HCT116 (cell line): Measurements from ENCODE around the gene CECR2. TPM values are rescaled to one million over a fixed set of nuclear protein-coding genes. Genes with fewer than 3 reads are reported as not detected.

Experiments used
- ATAC-seq: fragments of 200-7000 bp; cut with Tn5 transposase; 2 replicates; pipeline ENCODE4 v1.9.1; 2020; ENCODE audit warnings: mild to moderate bottlenecking, moderate library complexity
- BruUV-seq: library from RNA; stranded (reverse); fragments of 400-500 nt; replicated peaks from 2 replicates; lab custom pipeline; 2021; lab: Mats Ljungman, UMichigan
- CTCF ChIA-PET: fragments of 300-600 bp; sonication (Branson Sonifier 250); formaldehyde crosslinking; loops from one replicate; lab custom pipeline; 2021; ENCODE audit warnings: antibody characterized with exemption; lab: Charles Lee
- POLR2A ChIA-PET: fragments of 300-600, 350-600 bp; sonication (Branson Sonifier 250); formaldehyde crosslinking; loops from one replicate; lab custom pipeline; 2021; ENCODE audit warnings: antibody characterized with exemption; lab: Charles Lee
- RAD21 ChIA-PET, 2 experiments: fragments of 300-600 bp; sonication (Branson Sonifier 250); formaldehyde crosslinking; loops; one replicate each; lab custom pipeline; 2023; ENCODE audit warnings: low total read pairs in 2 of 2; ENCODE audit not compliant: uncharacterized antibody in 2 of 2, unreplicated experiment in 2 of 2, low non-redundant PET in 1 of 2; lab: Charles Lee
- DNase-seq: peaks from one replicate; pipeline ENCODE4 v3.0.0-alpha.2; 2010; ENCODE audit warnings: low read depth, low spot score
- H2AFZ ChIP-seq: fragments of 200-600 bp; shearing (Covaris generic), sonication (generic); 2 replicates; pipeline ENCODE4 v1.6.1; 2017; ENCODE audit warnings: low read depth, mixed run types, mixed read lengths, antibody characterized with exemption, low read length; ENCODE audit not compliant: poor library complexity, severe bottlenecking
- H3K27ac ChIP-seq: 2 replicates; pipeline ENCODE4 v1.5.1; 2012; ENCODE audit warnings: low read depth, low read length
- H3K27me3 ChIP-seq: fragments of 200-600 bp; sonication (generic); 2 replicates; pipeline ENCODE4 v1.6.1; 2016; ENCODE audit warnings: mixed run types, low read length, mixed read lengths; ENCODE audit not compliant: insufficient read depth
- H3K36me3 ChIP-seq, 2 experiments: fragments of 200-500 bp in 1 of 2; fragments of 200-600 bp in 1 of 2; sonication (Bioruptor generic) in 1 of 2; sonication (generic) in 1 of 2; 2 replicates each; pipeline versions ENCODE4 v1.5.1 to v1.6.1; 2014 to 2016; ENCODE audit warnings: low read length in 2 of 2, inconsistent platforms in 1 of 2, mixed read lengths in 1 of 2, mixed run types in 1 of 2; ENCODE audit not compliant: insufficient read depth in 2 of 2, control insufficient read depth in 1 of 2
- H3K4me1 ChIP-seq, 2 experiments: fragments of 200-600 bp in 1 of 2; sonication (generic) in 1 of 2; 2 replicates each; pipeline versions ENCODE4 v1.5.1 to v1.6.1; 2012 to 2017; ENCODE audit warnings: low read length in 2 of 2, inconsistent platforms in 1 of 2, mild to moderate bottlenecking in 1 of 2, mixed read lengths in 1 of 2, mixed run types in 1 of 2, moderate library complexity in 1 of 2; ENCODE audit not compliant: insufficient read depth in 2 of 2, control insufficient read depth in 1 of 2
- H3K4me2 ChIP-seq: fragments of 200-600 bp; sonication (generic); 2 replicates; pipeline ENCODE4 v1.6.1; 2017; ENCODE audit warnings: mixed run types, low read length, mixed read lengths
- H3K4me3 ChIP-seq, 2 experiments: fragments of 200-600 bp in 1 of 2; sonication (generic) in 1 of 2; replicated peaks in 1 of 2; 2 replicates each; pipeline ENCODE4 v1.5.1; 2011 to 2016; ENCODE audit warnings: low read length in 2 of 2, control low read depth in 1 of 2, low read depth in 1 of 2, mild to moderate bottlenecking in 1 of 2, mixed read lengths in 1 of 2, mixed run types in 1 of 2
- H3K79me2 ChIP-seq: fragments of 200-600 bp; sonication (generic); 2 replicates; pipeline ENCODE4 v1.6.1; 2017; ENCODE audit warnings: mild to moderate bottlenecking, mixed run types, low read length, moderate library complexity, mixed read lengths; ENCODE audit not compliant: insufficient read depth
- H3K9ac ChIP-seq: fragments of 200-600 bp; sonication (generic); 2 replicates; pipeline ENCODE4 v1.6.1; 2016; ENCODE audit warnings: low read length, mixed read lengths
- H3K9me2 ChIP-seq: fragments of 200-600 bp; sonication (generic), shearing (Covaris generic); 2 replicates; pipeline ENCODE4 v1.6.1; 2017; ENCODE audit warnings: mixed run types, mild to moderate bottlenecking, moderate library complexity; ENCODE audit not compliant: insufficient read depth
- H3K9me3 ChIP-seq, 2 experiments: fragments of 200-500 bp in 1 of 2; fragments of 200-600 bp in 1 of 2; sonication (Bioruptor generic) in 1 of 2; sonication (generic) in 1 of 2; 2 replicates each; pipeline ENCODE4 v1.6.1; 2014 to 2017; ENCODE audit warnings: low read length in 2 of 2, mixed read lengths in 2 of 2, inconsistent platforms in 1 of 2, low read depth in 1 of 2, mild to moderate bottlenecking in 1 of 2, mixed run types in 1 of 2, moderate library complexity in 1 of 2; ENCODE audit not compliant: control insufficient read depth in 1 of 2, insufficient read depth in 1 of 2
- H4K20me1 ChIP-seq: fragments of 200-600 bp; sonication (generic), shearing (Covaris generic); 2 replicates; pipeline ENCODE4 v1.6.1; 2017; ENCODE audit warnings: mixed run types, mild to moderate bottlenecking, moderate library complexity; ENCODE audit not compliant: insufficient read depth
- CBX3 ChIP-seq: IDR thresholded peaks from 2 replicates; pipeline ENCODE4 v1.6.1; 2012; ENCODE audit warnings: low read depth
- ELF1 ChIP-seq: IDR thresholded peaks from 2 replicates; pipeline ENCODE4 v1.6.1; 2012; ENCODE audit warnings: low read depth, borderline replicate concordance
- EZH2 ChIP-seq: fragments of 200-600 bp; sonication (generic); IDR thresholded peaks from 2 replicates; pipeline ENCODE4 v1.6.1; 2017; ENCODE audit warnings: antibody characterized with exemption, mixed run types
- EZH2phosphoT487 ChIP-seq: fragments of 200-600 bp; IDR thresholded peaks from 2 replicates; pipeline ENCODE4 v1.6.1; 2018; ENCODE audit warnings: antibody characterized with exemption, borderline replicate concordance
- FOSL1 ChIP-seq: IDR thresholded peaks from 2 replicates; pipeline ENCODE4 v1.6.1; 2012; ENCODE audit warnings: low read depth
- JUND ChIP-seq: IDR thresholded peaks from 2 replicates; pipeline ENCODE4 v1.6.1; 2012
- POLR2A ChIP-seq: IDR thresholded peaks from 2 replicates; pipeline ENCODE4 v1.7.0; 2011; ENCODE audit warnings: borderline replicate concordance; ENCODE audit not compliant: insufficient read depth, insufficient read length; ENCODE audit errors: extremely low read depth
- POLR2AphosphoS5 ChIP-seq: IDR thresholded peaks from 2 replicates; pipeline ENCODE4 v1.6.1; 2011; ENCODE audit warnings: mild to moderate bottlenecking, low read depth, low read length, moderate library complexity
- RAD21 ChIP-seq: IDR thresholded peaks from 2 replicates; pipeline ENCODE4 v1.6.1; 2012; ENCODE audit warnings: low read depth, mild to moderate bottlenecking
- SP1 ChIP-seq: IDR thresholded peaks from 2 replicates; pipeline ENCODE4 v1.6.1; 2012; ENCODE audit warnings: low read depth
- YY1 ChIP-seq: IDR thresholded peaks from 2 replicates; pipeline ENCODE4 v1.6.1; 2011; ENCODE audit warnings: low read length, low read depth, moderate library complexity, mild to moderate bottlenecking; ENCODE audit not compliant: insufficient replicate concordance; ENCODE audit errors: extremely low read depth
- ZFX ChIP-seq: fragments of 450-650 bp; IDR thresholded peaks from 2 replicates; pipeline ENCODE4 v1.6.1; 2017
- ZNF274 ChIP-seq: fragments of 200-500 bp; sonication (Bioruptor generic); IDR thresholded peaks from 2 replicates; pipeline ENCODE4 v1.6.1; 2014; ENCODE audit warnings: mild to moderate bottlenecking, low read depth, low read length, inconsistent platforms
- intact Hi-C: fragments of 100-400 bp; cut with micrococcal nuclease; formaldehyde crosslinking; loops from 2 replicates; pipeline ENCODE4 v1.10.0; 2022
- total RNA-seq: library from RNA; stranded (reverse); gene quantifications from one replicate; pipeline ENCODE4 v1.2.1, GENCODE V29; 2021; ENCODE audit not compliant: unreplicated experiment
- TF ChIP-seq, protein P1 (sequence below): IDR thresholded peaks from 2 replicates; pipeline ENCODE4 v1.6.1; 2012; ENCODE audit warnings: low read depth
- TF ChIP-seq, protein P2 (sequence below): IDR thresholded peaks from 2 replicates; pipeline ENCODE4 v1.6.1; 2012

The CECR2 gene
- total RNA-seq, 1 experiment from 2014 or later, result 6.0 TPM

DNA sequence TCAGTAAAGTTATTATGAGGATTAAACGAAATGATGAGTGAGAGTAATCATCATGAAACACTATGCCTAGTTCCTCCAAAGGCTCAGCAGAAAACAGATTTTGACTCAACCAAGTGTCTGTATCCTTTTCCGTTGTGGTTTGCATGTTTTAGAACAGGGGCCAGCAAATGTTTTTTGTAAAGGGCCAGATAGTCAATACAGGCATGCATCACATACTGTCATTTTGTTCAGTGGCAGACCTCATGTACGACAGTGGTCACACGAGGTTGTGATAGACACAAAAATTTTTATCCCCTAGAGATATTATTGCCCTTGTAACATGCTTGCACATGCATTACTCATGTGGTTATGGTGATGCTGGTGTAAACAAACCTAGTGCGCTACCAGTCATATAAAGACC is 112.2 kb downstream of the CECR2 start:
- Histone ChIP-seq H3K4me3 (no peak overlapping the region), H2AFZ (no peak overlapping the region), H3K27ac (no peak overlapping the region), H3K36me3 (no peaks in the 10 kb centered on the region), H4K20me1 (no peaks in the 10 kb centered on the region), H3K4me1 (no peaks in the 10 kb centered on the region), H3K27me3 (no peaks in the 10 kb centered on the region), H3K9me2 (no peaks in the 10 kb centered on the region), H3K4me2 (no peak overlapping the region), H3K79me2 (no peaks in the 10 kb centered on the region), H3K9me3 (no peaks in the 10 kb centered on the region), H3K9ac (no peak overlapping the region)
- ChIA-PET RAD21 (no interaction called here), POLR2A (no interaction called here), CTCF (no interaction called here)
- intact Hi-C loops, result no loop called here
- TF ChIP-seq ZFX, result no peak
- no peak for TF ChIP-seq CBX3
- TF ChIP-seq JUND, result no peak
- TF ChIP-seq, protein P1, sequence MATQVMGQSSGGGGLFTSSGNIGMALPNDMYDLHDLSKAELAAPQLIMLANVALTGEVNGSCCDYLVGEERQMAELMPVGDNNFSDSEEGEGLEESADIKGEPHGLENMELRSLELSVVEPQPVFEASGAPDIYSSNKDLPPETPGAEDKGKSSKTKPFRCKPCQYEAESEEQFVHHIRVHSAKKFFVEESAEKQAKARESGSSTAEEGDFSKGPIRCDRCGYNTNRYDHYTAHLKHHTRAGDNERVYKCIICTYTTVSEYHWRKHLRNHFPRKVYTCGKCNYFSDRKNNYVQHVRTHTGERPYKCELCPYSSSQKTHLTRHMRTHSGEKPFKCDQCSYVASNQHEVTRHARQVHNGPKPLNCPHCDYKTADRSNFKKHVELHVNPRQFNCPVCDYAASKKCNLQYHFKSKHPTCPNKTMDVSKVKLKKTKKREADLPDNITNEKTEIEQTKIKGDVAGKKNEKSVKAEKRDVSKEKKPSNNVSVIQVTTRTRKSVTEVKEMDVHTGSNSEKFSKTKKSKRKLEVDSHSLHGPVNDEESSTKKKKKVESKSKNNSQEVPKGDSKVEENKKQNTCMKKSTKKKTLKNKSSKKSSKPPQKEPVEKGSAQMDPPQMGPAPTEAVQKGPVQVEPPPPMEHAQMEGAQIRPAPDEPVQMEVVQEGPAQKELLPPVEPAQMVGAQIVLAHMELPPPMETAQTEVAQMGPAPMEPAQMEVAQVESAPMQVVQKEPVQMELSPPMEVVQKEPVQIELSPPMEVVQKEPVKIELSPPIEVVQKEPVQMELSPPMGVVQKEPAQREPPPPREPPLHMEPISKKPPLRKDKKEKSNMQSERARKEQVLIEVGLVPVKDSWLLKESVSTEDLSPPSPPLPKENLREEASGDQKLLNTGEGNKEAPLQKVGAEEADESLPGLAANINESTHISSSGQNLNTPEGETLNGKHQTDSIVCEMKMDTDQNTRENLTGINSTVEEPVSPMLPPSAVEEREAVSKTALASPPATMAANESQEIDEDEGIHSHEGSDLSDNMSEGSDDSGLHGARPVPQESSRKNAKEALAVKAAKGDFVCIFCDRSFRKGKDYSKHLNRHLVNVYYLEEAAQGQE, result no peak
- TF ChIP-seq, protein P2, sequence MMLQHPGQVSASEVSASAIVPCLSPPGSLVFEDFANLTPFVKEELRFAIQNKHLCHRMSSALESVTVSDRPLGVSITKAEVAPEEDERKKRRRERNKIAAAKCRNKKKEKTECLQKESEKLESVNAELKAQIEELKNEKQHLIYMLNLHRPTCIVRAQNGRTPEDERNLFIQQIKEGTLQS, result no peak
- no peak for TF ChIP-seq YY1
- TF ChIP-seq EZH2, result no peak
- TF ChIP-seq SP1, result no peak
- no peak for TF ChIP-seq POLR2AphosphoS5
- no peak for TF ChIP-seq EZH2phosphoT487
- no peak for TF ChIP-seq FOSL1
- no peak for TF ChIP-seq POLR2A
- no peak for TF ChIP-seq RAD21
- no peak for TF ChIP-seq ELF1
- TF ChIP-seq ZNF274, result no peak
- no peak for ATAC-seq
- no TSS peak for BruUV-seq
- DNase-seq, result no peak
